ENCODE data around the gene TAGAP.

TAGAP gene

GRCh38 chr6:159063549-159063948, 18.8 kb upstream of the TAGAP start:
- no peak for DNase-seq (ENCODE audit: low read depth, low spot score)
- in situ Hi-C loops (cut with HindIII; ENCODE audit: low sequenced_read_pairs), result no loop called here
- TF ChIP-seq CTCF (IDR thresholded peaks at IDR 0.05; ENCODE audit: low read depth, low read length), result no peak
- no peak overlapping the region for H3K4me3 ChIP-seq (ENCODE audit: low read depth, low read length)

GRCh38 chr6:159062976-159063375, 18.2 kb upstream of the TAGAP start:
- no peak overlapping the region for H3K4me3 ChIP-seq (ENCODE audit: low read depth, low read length)
- DNase-seq (ENCODE audit: low read depth, low spot score), result no peak
- no peak for TF ChIP-seq CTCF (IDR thresholded peaks at IDR 0.05; ENCODE audit: low read depth, low read length)
- in situ Hi-C loops (cut with HindIII; ENCODE audit: low sequenced_read_pairs), result no loop called here

- no peak overlapping the region for H3K4me3 ChIP-seq (ENCODE audit: low read depth, low read length)
- no peak for TF ChIP-seq CTCF (IDR thresholded peaks at IDR 0.05; ENCODE audit: low read depth, low read length)
- no peak for DNase-seq (ENCODE audit: low read depth, low spot score)
- in situ Hi-C loops (cut with HindIII; ENCODE audit: low sequenced_read_pairs), result no loop called here
Measured at GRCh38 chr6:159062564-159062945, 17.8 kb upstream of the TAGAP start.

- TF ChIP-seq CTCF (IDR thresholded peaks at IDR 0.05; ENCODE audit: low read depth, low read length), result no peak
- no peak overlapping the region for H3K4me3 ChIP-seq (ENCODE audit: low read depth, low read length)
- in situ Hi-C loops (cut with HindIII; ENCODE audit: low sequenced_read_pairs), result no loop called here
Measured at GRCh38 chr6:159061805-159062563, 17.2 kb upstream of the TAGAP start.

GRCh38 chr6:159061146-159061545, 16.4 kb upstream of the TAGAP start:
- no peak for DNase-seq (ENCODE audit: low read depth, low spot score)
- in situ Hi-C loops (cut with HindIII; ENCODE audit: low sequenced_read_pairs), result no loop called here
- no peak for TF ChIP-seq CTCF (IDR thresholded peaks at IDR 0.05; ENCODE audit: low read depth, low read length)
- H3K4me3 ChIP-seq (ENCODE audit: low read depth, low read length), result no peak overlapping the region

More at GRCh38 chr6:159061805-159062563, 17.2 kb upstream of the TAGAP start:
- DNase-seq (ENCODE audit: low read depth, low spot score), result no peak

- no peak for TF ChIP-seq CTCF (IDR thresholded peaks at IDR 0.05; ENCODE audit: low read depth, low read length)
- H3K4me3 ChIP-seq (ENCODE audit: low read depth, low read length), result no peak overlapping the region
- DNase-seq (ENCODE audit: low read depth, low spot score), result no peak
- in situ Hi-C loops (cut with HindIII; ENCODE audit: low sequenced_read_pairs), result no loop called here
Measured at GRCh38 chr6:159059885-159060506, 15.2 kb upstream of the TAGAP start.

Data from astrocyte of the spinal cord (primary cell).